Upper lobe of left lung (tissue), 4 donors: ENCODE data around the gene FBXO11.

Experiments used
- CTCF ChIP-seq, 6 experiments: fragments of 450-650 bp in 4 of 6; fragments of 200-600 bp in 2 of 6; sonication (generic) in 2 of 6; IDR thresholded peaks; one replicate each; pipeline ENCODE4 v1.5.1; 2016 to 2019; ENCODE audit warnings: antibody characterized with exemption in 6 of 6
- POLR2A ChIP-seq, 4 donors: fragments of 450-650 bp; IDR thresholded peaks; one replicate each; pipeline ENCODE4 v1.5.1; 2016 to 2017; ENCODE audit warnings: antibody characterized with exemption in 4 of 4, mild to moderate bottlenecking in 2 of 4
- POLR2AphosphoS5 ChIP-seq, 2 donors: sonication (generic); formaldehyde crosslinking; IDR thresholded peaks; one replicate each; pipeline ENCODE4 v1.5.1; 2017; ENCODE audit warnings: antibody characterized with exemption in 2 of 2

- no peak for TF ChIP-seq CTCF (IDR thresholded peaks at IDR 0.05)
- no peak for TF ChIP-seq POLR2A (IDR thresholded peaks at IDR 0.05)
- TF ChIP-seq POLR2AphosphoS5 (IDR thresholded peaks at IDR 0.05) = no peak
Observed at GRCh38 chr2:47809903-47810302, 96.4 kb downstream of the FBXO11 start.
